KMS-11 (cell line): ENCODE results near the gene PRPF40B.

Source experiments
- H2AFZ ChIP-seq: fragments of 200-600 bp; sonication (generic); 2 replicates; pipeline ENCODE4 v1.6.1; 2016; ENCODE audit warnings: antibody characterized with exemption, mixed run types, low read depth
- H3K27ac ChIP-seq: fragments of 200-600 bp; sonication (generic); 2 replicates; pipeline ENCODE4 v1.6.1; 2016; ENCODE audit warnings: mild to moderate bottlenecking, mixed run types
- H3K27me3 ChIP-seq: fragments of 200-600 bp; sonication (generic); 2 replicates; pipeline ENCODE4 v1.6.1; 2017; ENCODE audit warnings: mild to moderate bottlenecking, low read depth, mixed run types, moderate library complexity; ENCODE audit not compliant: insufficient read depth
- H3K36me3 ChIP-seq: fragments of 200-600 bp; sonication (generic); 2 replicates; pipeline ENCODE4 v1.6.1; 2017; ENCODE audit warnings: mild to moderate bottlenecking, mixed run types; ENCODE audit not compliant: insufficient read depth
- H3K4me1 ChIP-seq: fragments of 200-600 bp; sonication (generic); 2 replicates; pipeline ENCODE4 v1.6.1; 2016; ENCODE audit warnings: mild to moderate bottlenecking, low read depth, mixed run types; ENCODE audit not compliant: poor library complexity, severe bottlenecking
- H3K4me2 ChIP-seq: fragments of 200-600 bp; sonication (generic); 2 replicates; pipeline ENCODE4 v1.7.0; 2016; ENCODE audit warnings: mild to moderate bottlenecking, mixed run types
- H3K4me3 ChIP-seq: fragments of 200-600 bp; sonication (generic); IDR thresholded peaks from 2 replicates; pipeline ENCODE4 v1.6.1; 2017; ENCODE audit warnings: low read depth, low read length, mixed read lengths; ENCODE audit not compliant: insufficient read depth
- H3K79me2 ChIP-seq: fragments of 200-600 bp; sonication (generic); 2 replicates; pipeline ENCODE4 v1.6.1; 2016; ENCODE audit warnings: low read depth, mixed run types; ENCODE audit not compliant: insufficient read depth
- H3K9ac ChIP-seq: fragments of 200-600 bp; sonication (generic); 2 replicates; pipeline ENCODE4 v1.6.1; 2016; ENCODE audit warnings: mild to moderate bottlenecking, mixed run types
- H4K20me1 ChIP-seq: fragments of 200-600 bp; sonication (generic); 2 replicates; pipeline ENCODE4 v1.6.1; 2016; ENCODE audit warnings: mild to moderate bottlenecking, mixed run types; ENCODE audit not compliant: insufficient read depth
- CTCF ChIP-seq: fragments of 200-600 bp; sonication (generic); conservative IDR thresholded peaks from 2 replicates; pipeline ENCODE4 v1.6.1; 2017; ENCODE audit warnings: low read depth, mild to moderate bottlenecking, antibody characterized with exemption, low read length, moderate library complexity, mixed read lengths

PRPF40B gene

GRCh38 chr12:49654715-49655114 is 31.4 kb downstream of the PRPF40B start:
- no peaks in the 10 kb centered on the region for H3K36me3 ChIP-seq
- H3K4me1 ChIP-seq = no peaks in the 10 kb centered on the region
- H4K20me1 ChIP-seq = no peaks in the 10 kb centered on the region
- no peak overlapping the region for H3K9ac ChIP-seq
- TF ChIP-seq CTCF = no peak
- no peak overlapping the region for H3K27ac ChIP-seq
- no peaks in the 10 kb centered on the region for H3K27me3 ChIP-seq
- no peak overlapping the region for H3K4me2 ChIP-seq
- no peak overlapping the region for H3K4me3 ChIP-seq
- no peak overlapping the region for H2AFZ ChIP-seq
- H3K79me2 ChIP-seq = no peaks in the 10 kb centered on the region

GRCh38 chr12:49655595-49656236 is 32.4 kb downstream of the PRPF40B start:
- Histone ChIP-seq H3K4me2 (no peak overlapping the region), H3K79me2 (no peaks in the 10 kb centered on the region), H3K36me3 (no peaks in the 10 kb centered on the region), H3K4me3 (no peak overlapping the region), H2AFZ (no peak overlapping the region), H3K27ac (no peak overlapping the region), H3K27me3 (no peaks in the 10 kb centered on the region), H3K9ac (no peak overlapping the region), H4K20me1 (no peaks in the 10 kb centered on the region), H3K4me1 (no peaks in the 10 kb centered on the region)
- no peak for TF ChIP-seq CTCF

GRCh38 chr12:49658276-49658675 is 34.9 kb downstream of the PRPF40B start:
- no peak overlapping the region for H3K4me3 ChIP-seq
- H3K27ac ChIP-seq = no peak overlapping the region
- TF ChIP-seq CTCF = no peak
- H4K20me1 ChIP-seq = no peaks in the 10 kb centered on the region
- H3K9ac ChIP-seq = no peak overlapping the region
- no peak overlapping the region for H3K4me2 ChIP-seq
- H3K79me2 ChIP-seq = no peaks in the 10 kb centered on the region
- no peaks in the 10 kb centered on the region for H3K27me3 ChIP-seq
- peaks cover 23% of the 10 kb centered on the region for H3K4me1 ChIP-seq
- no peaks in the 10 kb centered on the region for H3K36me3 ChIP-seq
- no peak overlapping the region for H2AFZ ChIP-seq

GRCh38 chr12:49659753-49660152 is 36.4 kb downstream of the PRPF40B start:
- Histone ChIP-seq H3K4me3 (no peak overlapping the region), H2AFZ (no peak overlapping the region), H3K27me3 (no peaks in the 10 kb centered on the region), H3K79me2 (no peaks in the 10 kb centered on the region), H3K4me1 (peaks cover 38% of the 10 kb centered on the region), H3K9ac (no peak overlapping the region), H3K27ac (no peak overlapping the region), H3K36me3 (no peaks in the 10 kb centered on the region), H4K20me1 (no peaks in the 10 kb centered on the region), H3K4me2 (no peak overlapping the region)
- no peak for TF ChIP-seq CTCF
